Measurements from ENCODE around the gene CKB.
"Not testable (repeated sequence)": the region's sequence is repeated elsewhere in the genome, so short reads cannot be mapped to it uniquely, and the experiment has no call there.

The CKB gene

GRCh38 chr14:103512180-103512579 is 10.4 kb downstream of the CKB start:
- not testable (repeated sequence) for DNase-seq (ENCODE audit: low spot score)

- DNase-seq (ENCODE audit: low spot score): no peak
Measured at GRCh38 chr14:103510724-103511693, 11.6 kb downstream of the CKB start.

DNA sequence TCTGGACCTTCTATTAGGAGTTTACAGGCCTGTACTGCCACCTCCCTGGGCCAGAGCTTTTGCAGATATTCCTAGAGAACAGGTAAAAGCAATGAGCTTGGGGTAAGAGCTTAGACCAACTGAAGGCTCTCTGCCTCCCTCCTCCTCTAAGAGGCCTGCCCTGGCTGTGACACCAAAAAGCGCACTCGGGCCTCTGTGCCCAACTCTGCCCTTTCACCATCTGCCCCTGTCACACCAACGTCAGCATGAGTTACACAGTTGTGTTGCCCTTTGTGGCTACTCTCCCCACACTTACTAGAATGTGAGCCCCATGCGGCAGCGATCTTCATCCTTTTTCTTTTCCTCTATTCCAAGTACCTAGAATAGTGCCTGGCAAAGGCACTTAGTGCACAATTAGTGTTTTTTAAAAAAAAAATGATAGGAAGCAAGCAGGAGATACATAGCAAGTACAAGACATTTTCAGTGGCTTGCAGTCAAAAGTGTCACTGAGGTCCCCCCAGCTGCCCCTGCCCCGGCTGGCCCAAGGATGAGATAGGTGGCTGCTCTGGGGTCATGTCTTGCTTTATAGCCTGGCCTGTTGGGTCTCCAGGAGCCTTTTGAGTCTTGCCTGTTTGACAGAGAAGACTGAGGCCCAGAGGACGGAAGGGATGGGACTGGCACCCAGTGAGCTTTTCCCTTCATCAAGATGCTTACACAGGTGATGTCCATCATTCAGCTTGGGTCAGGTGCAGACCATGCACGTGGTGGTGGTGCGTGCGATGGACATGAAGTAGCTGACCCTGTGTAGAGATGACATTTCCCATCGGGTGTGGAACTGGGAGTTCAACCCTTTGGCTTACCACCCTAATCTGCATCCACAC is 12.5 kb downstream of the CKB start:
- DNase-seq (ENCODE audit: low spot score): no peak

DNA sequence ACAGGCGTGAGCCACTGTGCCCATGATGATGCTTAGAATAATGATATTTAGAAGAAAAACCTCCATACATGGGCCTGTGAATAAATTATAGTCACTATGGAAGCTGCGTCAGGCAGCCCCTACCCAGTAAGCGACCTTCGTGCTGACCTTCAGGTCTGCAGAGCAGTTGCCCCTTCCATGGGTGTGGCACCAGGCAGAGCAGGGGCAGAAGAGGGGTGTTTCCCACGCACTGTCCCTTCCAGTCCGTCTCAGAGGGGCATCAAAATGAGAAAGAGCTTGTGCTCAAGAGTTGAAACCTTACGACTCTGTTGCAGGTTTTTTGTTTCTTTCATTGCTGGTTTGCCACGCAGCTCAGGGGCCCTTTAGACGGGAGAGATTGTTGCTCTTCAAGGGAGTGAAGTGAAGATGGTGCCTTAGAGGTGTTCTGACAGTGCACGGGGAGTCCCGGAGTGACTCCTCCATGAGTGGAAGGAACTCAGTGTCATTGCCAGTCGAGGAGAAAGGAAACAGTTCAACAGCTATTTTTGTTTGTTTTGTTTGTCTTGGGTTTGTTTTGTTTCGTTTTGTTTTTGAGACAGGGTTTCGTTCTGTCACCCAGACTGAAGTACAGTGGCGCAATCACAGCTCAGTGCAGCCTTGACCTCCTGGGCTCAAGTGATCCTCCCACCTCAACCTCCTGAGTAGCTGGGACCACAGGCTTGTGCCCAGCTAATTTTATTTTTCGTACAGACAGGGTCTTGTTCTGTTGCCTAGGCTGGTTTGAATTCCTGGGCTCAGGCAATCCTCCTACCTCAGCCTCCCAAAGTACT is 13.9 kb downstream of the CKB start:
- DNase-seq (ENCODE audit: low spot score): no peak

GRCh38 chr14:103507751-103508150 is 14.9 kb downstream of the CKB start:
- DNase-seq (ENCODE audit: low spot score): no peak

- DNase-seq (ENCODE audit: low spot score): no peak
Measured at GRCh38 chr14:103504991-103505565, 17.6 kb downstream of the CKB start.

- DNase-seq (ENCODE audit: low spot score): no peak
Measured at GRCh38 chr14:103503296-103503695, 19.3 kb downstream of the CKB start.

GRCh38 chr14:103502877-103503276 is 19.8 kb downstream of the CKB start:
- no peak for DNase-seq (ENCODE audit: low spot score)

GRCh38 chr14:103501921-103502669 is 20.5 kb downstream of the CKB start:
- DNase-seq (ENCODE audit: low spot score): no peak

DNA sequence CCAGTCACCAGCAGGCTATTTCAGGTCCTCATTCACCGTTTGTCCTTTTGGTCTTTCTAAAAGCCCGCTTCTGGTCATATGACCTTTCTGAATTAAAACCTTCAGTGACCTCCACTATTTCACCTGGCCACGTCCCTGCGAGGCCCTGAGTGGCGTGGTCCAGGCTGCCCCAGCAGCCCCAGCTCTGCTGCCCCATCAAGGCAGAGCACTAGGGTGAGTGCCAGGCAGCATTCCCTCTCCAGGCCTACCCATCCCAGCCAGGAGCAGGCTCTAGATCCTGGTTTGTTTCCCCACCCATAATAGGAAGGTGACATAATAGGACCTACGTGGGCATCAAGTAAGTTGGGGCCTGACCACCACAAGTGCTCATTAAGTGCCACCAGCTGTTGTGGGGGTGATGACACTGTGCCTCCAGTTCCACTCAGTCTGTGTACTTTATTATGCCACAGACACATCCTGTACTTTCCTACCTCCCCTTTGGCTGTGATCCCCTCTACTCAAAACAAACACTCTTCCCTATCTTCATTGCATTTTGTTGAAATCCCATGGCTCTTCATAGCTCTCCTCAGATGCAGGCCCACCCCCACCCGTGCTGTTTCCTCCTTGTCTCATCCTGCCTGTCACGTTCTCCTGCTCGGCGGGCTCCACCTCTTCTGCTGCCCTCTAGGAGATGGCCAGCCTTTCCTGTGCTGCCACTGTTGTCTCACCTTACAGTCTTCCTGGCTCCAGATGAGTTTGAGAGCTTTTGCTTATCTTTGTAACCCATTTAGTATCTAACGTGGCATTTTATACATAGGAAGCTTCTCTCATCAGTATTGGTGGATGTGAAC is 21.4 kb downstream of the CKB start:
- no peak for DNase-seq (ENCODE audit: low spot score)

DNA sequence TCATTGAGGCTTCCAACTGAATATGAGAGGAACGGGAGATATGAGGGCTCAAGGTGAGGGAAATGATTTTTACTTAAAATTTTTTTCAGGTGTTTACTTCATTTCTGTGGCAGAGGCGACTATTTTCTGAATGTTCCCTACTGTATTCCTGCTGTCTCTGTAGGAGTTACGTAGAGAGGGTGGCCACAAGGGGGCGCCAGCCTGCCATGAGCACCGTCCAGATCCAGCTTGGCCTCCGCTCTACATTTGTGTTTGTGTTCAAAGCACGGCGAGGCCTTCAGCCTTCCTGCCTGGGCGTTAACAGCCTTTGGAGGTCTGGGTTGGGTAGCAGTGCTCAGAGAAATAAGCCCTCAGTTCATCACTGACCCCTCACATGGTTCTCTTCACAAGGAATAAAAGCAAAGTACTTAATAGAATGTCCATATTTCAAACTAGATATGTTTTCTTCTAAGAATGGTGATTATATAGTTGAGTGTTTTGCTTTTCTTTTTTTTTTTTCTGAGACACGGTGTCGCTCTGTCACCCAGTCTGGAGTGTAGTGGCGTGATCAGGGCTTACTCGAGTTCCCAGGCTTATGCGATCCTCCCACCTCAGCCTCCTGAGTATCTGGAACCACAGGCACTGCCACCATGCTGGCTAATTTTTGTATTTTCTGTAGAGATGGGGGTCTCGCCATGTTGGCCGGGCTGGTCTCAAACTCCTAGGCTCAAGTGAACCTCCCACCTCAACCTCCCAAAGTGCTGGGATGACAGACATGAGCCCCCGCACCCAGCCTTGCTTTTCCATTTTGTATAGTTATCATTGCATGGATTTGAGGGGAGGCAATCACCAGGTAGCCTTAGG is 22.3 kb downstream of the CKB start:
- peak; percentile 86 for DNase-seq (ENCODE audit: low spot score)

DNA sequence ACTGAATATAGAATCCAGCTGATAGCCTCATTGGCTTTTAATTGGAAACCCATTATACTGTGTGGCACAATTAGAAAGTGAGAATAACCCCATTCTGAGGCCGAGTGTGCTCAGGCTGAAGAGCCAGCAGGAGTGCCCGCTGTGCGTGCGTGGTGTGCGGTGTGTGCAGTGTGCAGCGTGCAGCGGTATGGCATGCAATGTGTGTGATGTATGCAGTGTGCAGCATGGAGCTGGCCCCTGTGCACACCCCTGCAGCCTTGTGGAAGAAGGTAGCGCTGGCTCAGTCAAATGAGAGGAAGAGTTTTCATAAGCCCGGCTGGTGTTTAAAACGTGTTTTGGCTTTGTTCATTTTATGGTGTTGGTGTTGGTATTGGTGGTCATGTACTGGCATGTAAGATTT is 22.9 kb downstream of the CKB start:
- DNase-seq (ENCODE audit: low spot score): no peak

DNA sequence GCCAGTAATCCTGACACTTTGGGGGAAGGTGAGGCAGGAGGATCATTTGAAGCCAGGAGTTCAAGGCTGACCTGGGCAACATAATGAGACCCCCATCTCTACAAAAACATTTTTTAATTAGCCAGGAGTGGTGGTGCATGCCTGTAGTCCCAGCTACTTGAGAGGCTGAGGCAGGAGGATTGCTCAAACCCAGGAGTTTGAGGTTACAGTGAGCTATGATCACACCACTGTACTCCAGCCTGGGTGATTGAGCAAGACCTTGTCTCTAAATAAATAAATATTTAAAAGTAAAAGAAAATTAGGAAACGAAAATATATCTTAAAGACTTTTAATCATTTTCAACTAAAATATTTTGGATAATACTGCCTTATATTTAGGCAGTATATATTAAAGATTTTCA is 25.9 kb downstream of the CKB start:
- DNase-seq (ENCODE audit: low spot score): no peak

DNA sequence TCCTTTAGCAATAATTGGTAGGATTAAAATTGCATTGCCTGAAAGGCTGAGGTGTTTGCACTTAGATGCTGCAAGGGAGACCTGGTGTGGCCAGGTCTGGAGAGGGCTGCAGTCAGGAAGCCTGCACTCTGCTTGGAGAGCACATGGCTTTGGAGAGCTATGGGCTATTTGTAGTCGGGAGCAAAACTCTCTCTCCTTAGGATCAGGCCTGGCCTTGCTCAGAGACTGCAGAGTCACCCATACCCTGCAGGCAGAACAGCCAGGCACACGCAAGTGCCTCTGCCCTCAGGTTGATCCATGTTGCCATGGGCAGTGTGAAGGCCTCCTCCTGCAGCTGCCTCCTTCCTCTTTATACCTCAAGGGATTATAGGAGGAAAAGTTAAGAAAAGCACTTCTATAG is 26.8 kb downstream of the CKB start:
- DNase-seq (ENCODE audit: low spot score): peak; percentile 44

- DNase-seq (ENCODE audit: low spot score): no peak
Measured at GRCh38 chr14:103492156-103492925, 30.3 kb downstream of the CKB start.

- DNase-seq (ENCODE audit: low spot score): no peak
Measured at GRCh38 chr14:103491691-103492090, 30.9 kb downstream of the CKB start.

DNA sequence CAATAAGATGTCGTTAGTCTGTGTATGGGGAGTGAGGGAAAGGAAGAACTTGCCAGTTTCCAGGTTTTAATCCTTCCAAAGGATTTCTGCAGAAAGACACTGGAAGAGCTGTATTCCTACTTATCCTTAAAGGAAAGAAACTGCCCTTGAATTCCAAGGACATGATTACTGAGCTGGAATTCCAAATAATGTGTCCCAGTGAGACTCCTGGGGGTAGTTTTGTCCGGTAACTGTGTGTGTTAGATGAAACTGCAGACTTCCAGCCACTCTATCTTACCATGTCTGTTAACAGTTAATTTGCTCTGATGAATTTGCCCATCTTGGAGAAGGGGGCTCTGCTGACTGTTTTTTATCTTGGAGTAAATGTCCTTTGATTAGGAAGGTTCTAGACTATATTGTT is 33.0 kb downstream of the CKB start:
- no peak for DNase-seq (ENCODE audit: low spot score)

GRCh38 chr14:103488960-103489359 is 33.7 kb downstream of the CKB start:
- DNase-seq (ENCODE audit: low spot score): no peak

Data from D341Med (cell line).